RWPE1 (cell line): ENCODE data around the gene GPATCH8.

Source experiments
- CTCF ChIA-PET: fragments of 350-600 bp; sonication (Branson Sonifier 250); formaldehyde crosslinking; extraction: SDS; loops from one replicate; lab custom pipeline; 2021; lab: Yijun Ruan, JAX
- POLR2A ChIA-PET: fragments of 400-600 bp; formaldehyde crosslinking; extraction: SDS; loops from one replicate; lab custom pipeline; 2020; ENCODE audit warnings: antibody characterized with exemption; ENCODE audit not compliant: low non-redundant PET; lab: Yijun Ruan, JAX
- DNase-seq: peaks from one replicate; pipeline ENCODE4 v3.0.0; 2012; ENCODE audit warnings: low spot score
- H3K27ac ChIP-seq: fragments of 450-650 bp; 2 replicates; pipeline ENCODE4 v1.5.1; 2017
- CTCF ChIP-seq: fragments of 450-650 bp; conservative IDR thresholded peaks from 2 replicates; pipeline ENCODE4 v1.5.1; 2017; ENCODE audit warnings: low read depth, mild to moderate bottlenecking

Gene GPATCH8

GRCh38 chr17:44402564-44403172 is 100.5 kb downstream of the GPATCH8 start:
- H3K27ac ChIP-seq = no peak overlapping the region
- no peak for TF ChIP-seq CTCF
- ChIA-PET CTCF (interaction anchor here (0.6 kb wide), 1 partner anchor 454 kb away, joined by 3 read pairs; no protein-coding TSS in a partner anchor), POLR2A (interaction anchor here (0.6 kb wide), 1 partner anchor 141 kb away, joined by 3 read pairs; no protein-coding TSS in a partner anchor)
- DNase-seq = no peak

DNA sequence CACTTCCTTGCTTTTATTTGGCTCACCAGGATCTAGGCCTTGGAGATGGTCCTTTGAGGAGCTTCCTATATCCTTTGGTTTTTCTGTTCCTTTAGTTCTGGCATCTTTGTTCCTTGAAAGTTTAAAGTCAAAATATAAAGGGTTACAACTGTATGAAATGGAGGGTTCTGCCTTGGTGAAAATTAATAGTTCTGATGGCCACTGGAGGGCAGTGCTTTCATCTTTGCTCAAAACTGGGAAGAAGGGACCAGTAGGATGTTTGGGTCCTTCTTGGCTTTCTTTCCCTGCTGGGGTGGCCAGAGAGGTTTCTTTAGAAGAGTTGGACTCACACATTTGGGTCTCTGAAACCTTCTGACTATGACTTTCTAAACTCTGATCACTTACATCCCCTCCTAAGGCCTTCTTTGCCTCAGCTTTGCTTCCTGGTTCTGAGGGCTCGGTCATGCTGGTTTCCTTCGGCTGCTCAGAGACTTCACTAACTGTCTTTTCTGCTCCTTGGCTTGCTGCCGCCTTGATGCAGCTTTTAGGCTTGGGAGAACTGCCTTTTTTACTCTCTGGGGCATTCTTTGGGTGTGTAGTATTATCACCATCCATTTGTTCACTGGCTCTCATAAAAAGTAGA is 102.9 kb downstream of the GPATCH8 start:
- no peak overlapping the region for H3K27ac ChIP-seq
- peak; percentile 59 for TF ChIP-seq CTCF
- ChIA-PET POLR2A (no interaction called here), CTCF (interaction anchor here (0.6 to 0.8 kb wide), 3 partner anchors 17 to 367 kb away, joined by 3 to 5 read pairs (median 3); no protein-coding TSS in a partner anchor)
- DNase-seq = peak; percentile 20

GRCh38 chr17:44398692-44399691 is 104.2 kb downstream of the GPATCH8 start:
- no peak for DNase-seq
- no peak for TF ChIP-seq CTCF
- H3K27ac ChIP-seq = no peak overlapping the region
- ChIA-PET CTCF (interaction anchor here (0.6 to 0.7 kb wide), 2 partner anchors 19 to 31 kb away, joined by 3 read pairs; no protein-coding TSS in a partner anchor), POLR2A (no interaction called here)

DNA sequence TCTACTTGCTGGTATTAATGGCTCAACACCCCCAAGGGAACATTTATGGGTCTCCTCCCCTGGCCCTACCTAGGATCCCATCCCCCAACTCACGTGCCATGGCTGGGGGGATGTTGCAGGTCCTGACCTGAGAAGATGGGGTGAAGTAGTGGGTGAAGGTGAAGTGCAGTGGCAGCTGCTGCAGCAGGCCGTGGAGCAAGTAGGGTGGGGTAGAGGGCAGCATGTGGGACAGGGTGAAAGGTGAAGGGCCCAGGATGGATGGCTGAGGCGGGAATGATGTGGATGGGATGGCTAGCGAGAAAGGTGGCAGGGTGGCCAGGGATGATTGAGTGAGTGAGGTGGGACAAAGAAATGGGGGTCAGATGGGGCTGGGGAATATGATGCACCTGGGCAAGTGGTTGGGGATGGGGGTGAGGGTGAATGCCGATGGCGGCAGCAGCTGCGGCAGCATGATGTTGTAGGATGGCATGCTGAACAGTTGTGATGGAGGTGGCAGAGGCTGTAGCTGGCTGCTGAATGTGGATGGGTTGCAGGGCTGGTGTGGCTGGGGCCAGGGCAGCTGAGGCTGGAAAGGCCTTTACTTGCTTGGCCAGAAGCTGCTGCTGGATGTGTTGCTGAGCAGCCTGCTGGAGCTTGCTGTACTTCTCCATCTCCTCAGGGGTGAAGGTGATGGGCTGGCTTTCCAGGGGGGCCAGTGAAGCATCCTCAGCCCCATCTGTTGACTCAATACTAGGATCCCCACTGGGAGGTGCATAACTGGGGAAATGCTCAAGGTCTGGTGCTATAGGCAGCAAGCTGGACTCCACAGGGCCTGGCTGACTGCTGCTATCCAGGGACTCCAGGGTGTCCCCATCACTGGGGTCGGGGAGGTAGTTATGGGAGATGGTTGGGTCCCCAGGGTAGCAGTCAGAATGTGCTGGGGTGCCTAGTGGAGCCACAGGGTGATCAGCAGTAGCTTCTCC is 105.4 kb downstream of the GPATCH8 start:
- no peak for TF ChIP-seq CTCF
- CTCF ChIA-PET = no interaction called here
- H3K27ac ChIP-seq = no peak overlapping the region
- DNase-seq = no peak
- POLR2A ChIA-PET = no interaction called here

- ChIA-PET CTCF (interaction anchor here (0.6 kb wide), 2 partner anchors 10 to 322 kb away, joined by 3 read pairs; no protein-coding TSS in a partner anchor), POLR2A (no interaction called here)
- TF ChIP-seq CTCF = no peak
- no peak for DNase-seq
- no peak overlapping the region for H3K27ac ChIP-seq
Measured at GRCh38 chr17:44396946-44397345, 106.3 kb downstream of the GPATCH8 start.
